Esophagus muscularis mucosa (tissue), 3 donors: ENCODE data around the gene ABTB2.

Source experiments
- POLR2A ChIP-seq: fragments of 450-650 bp; IDR thresholded peaks from one replicate; pipeline ENCODE4 v1.6.1; 2017; ENCODE audit warnings: antibody characterized with exemption, moderate library complexity, mild to moderate bottlenecking, low read depth
- TF ChIP-seq, protein P1 (sequence below), 3 experiments: fragments of 200-600 bp in 2 of 3; fragments of 450-650 bp in 1 of 3; sonication (generic) in 2 of 3; IDR thresholded peaks; one replicate each; pipeline ENCODE4 v1.5.1; 2017 to 2019; ENCODE audit warnings: antibody characterized with exemption in 3 of 3, mild to moderate bottlenecking in 2 of 3, moderate library complexity in 1 of 3

DNA sequence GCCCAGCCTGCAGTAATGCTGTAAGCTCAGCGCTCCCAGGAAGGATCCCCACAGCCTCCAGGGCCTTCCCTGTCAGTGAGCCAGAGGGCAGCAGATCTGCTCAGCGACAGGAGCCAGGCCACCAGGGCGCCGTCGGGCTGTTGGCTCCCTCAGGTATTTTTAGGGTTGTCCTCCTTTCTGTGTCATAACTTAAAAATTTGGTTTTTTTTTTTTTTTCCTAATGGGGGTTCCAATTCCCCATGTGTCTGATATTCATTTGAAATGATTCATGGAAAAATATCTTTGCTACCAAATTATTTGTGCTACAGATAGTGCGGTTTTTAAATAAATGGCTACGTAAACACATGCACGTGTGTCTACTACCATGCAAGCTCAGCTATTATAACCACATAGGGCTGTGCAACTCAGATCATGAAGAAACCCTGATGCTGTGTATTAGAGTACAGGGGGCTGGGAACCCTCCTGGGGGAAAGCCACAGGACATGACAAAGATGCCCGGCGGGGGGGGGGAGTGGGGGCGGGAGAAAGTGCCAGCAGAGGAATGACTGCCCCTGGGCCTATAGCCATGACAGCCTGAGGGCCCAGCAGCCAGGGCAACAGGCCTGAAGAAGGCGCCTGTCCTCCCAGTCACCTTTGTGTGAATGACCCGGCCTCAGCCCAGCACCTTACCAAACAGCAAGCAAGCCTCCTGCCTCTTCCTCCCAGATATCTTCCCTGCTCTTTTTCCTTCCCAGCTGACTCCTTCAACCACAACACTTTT lies 163.1 kb downstream of the ABTB2 start:
- TF ChIP-seq, protein P1, sequence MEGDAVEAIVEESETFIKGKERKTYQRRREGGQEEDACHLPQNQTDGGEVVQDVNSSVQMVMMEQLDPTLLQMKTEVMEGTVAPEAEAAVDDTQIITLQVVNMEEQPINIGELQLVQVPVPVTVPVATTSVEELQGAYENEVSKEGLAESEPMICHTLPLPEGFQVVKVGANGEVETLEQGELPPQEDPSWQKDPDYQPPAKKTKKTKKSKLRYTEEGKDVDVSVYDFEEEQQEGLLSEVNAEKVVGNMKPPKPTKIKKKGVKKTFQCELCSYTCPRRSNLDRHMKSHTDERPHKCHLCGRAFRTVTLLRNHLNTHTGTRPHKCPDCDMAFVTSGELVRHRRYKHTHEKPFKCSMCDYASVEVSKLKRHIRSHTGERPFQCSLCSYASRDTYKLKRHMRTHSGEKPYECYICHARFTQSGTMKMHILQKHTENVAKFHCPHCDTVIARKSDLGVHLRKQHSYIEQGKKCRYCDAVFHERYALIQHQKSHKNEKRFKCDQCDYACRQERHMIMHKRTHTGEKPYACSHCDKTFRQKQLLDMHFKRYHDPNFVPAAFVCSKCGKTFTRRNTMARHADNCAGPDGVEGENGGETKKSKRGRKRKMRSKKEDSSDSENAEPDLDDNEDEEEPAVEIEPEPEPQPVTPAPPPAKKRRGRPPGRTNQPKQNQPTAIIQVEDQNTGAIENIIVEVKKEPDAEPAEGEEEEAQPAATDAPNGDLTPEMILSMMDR (IDR thresholded peaks at IDR 0.05): no peak
- no peak for TF ChIP-seq POLR2A
